ENCODE measurements around the gene TMEM141. TPM values are rescaled to one million over a fixed set of nuclear protein-coding genes. Genes with fewer than 3 reads are reported as not detected.

The TMEM141 gene
- total and polyA plus RNA-seq, 10 of the 15 experiments (the other 5 are each of a cell fraction or from before 2014, with no cell fraction given), result 7.8 to 48.6 (median 34.4) TPM

GRCh38 chr9:136757751-136758140, 33.4 kb upstream of the TMEM141 start:
- intact Hi-C loops (cut with micrococcal nuclease; ENCODE audit: unreplicated experiment) (no loop called here), in situ Hi-C loops (cut with MboI) (no loop called here)
- ChIA-PET CTCF (interaction anchor here (0.6 to 2.3 kb wide), 6 partner anchors 15 to 86 kb away, joined by 3 to 8 read pairs (median 4); no protein-coding TSS in a partner anchor), RAD21 (ENCODE audit: unreplicated experiment) (no interaction called here), SMC1A (ENCODE audit: uncharacterized antibody, unreplicated experiment) (interaction anchor here (1.5 kb wide), 1 partner anchor 31 kb away, joined by 3 read pairs; no protein-coding TSS in a partner anchor), POLR2A (no interaction called here)
- Histone ChIP-seq H3K4me2 (ENCODE audit: control insufficient read depth, insufficient read depth) (no peak overlapping the region), H3K36me3 (ENCODE audit: control insufficient read depth in 2 of 2, insufficient read depth in 2 of 2, low read length in 1 of 2) (no peaks in the 10 kb centered on the region), H3K27ac (ENCODE audit: control insufficient read depth, insufficient read depth) (no peak overlapping the region), H3K4me1 (ENCODE audit: control insufficient read depth, insufficient read depth, low read length) (no peaks in the 10 kb centered on the region), H3K4me3 (no peak overlapping the region), H3K9me3 (replicated peaks; ENCODE audit: control insufficient read depth, insufficient read depth, low read length) (peaks cover 18% of the 10 kb centered on the region; the same call in 2 of the 3 replicates), H3K79me2 (ENCODE audit: control insufficient read depth, insufficient read depth, low read length) (no peaks in the 10 kb centered on the region), H4K20me1 (ENCODE audit: control insufficient read depth, insufficient read depth) (no peaks in the 10 kb centered on the region), H3K9ac (ENCODE audit: control insufficient read depth, insufficient read depth, low read length) (no peak overlapping the region), H2AFZ (ENCODE audit: control insufficient read depth, low read depth, low read length) (no peak overlapping the region), H3K27me3 (replicated peaks in 1 of 2; ENCODE audit: control insufficient read depth in 2 of 2, insufficient read depth in 2 of 2, low read length in 1 of 2) (0 out of 4 replicates have a peak, but pooled peaks cover 0 to 2% of the 10 kb centered on the region in 2 experiments)
- no TSS peak for BruUV-seq (replicated peaks)
- WGBS (ENCODE audit: insufficient coverage, insufficient replicate concordance, low lambda C conversion rate, missing lambda C conversion rate), result 17% methylated on average over 20 of the region's 20 CpGs
- ATAC-seq, result no peak
- FAIRE-seq, result no peak
- no peak for TF ChIP-seq SMAD5 (IDR thresholded peaks at IDR 0.05; ENCODE audit: low read depth)
- no peak for TF ChIP-seq ZNF274 (IDR thresholded peaks at IDR 0.05; ENCODE audit: insufficient read depth, insufficient read length)
- no peak for TF ChIP-seq CEBPZ (IDR thresholded peaks at IDR 0.05; ENCODE audit: low read depth, low read length)
- no peak for TF ChIP-seq IKZF2 (IDR thresholded peaks at IDR 0.05)
- TF ChIP-seq TAF1 (IDR thresholded peaks at IDR 0.05; ENCODE audit: borderline replicate concordance, low read depth, low read length), result no peak
- no peak for TF ChIP-seq FOXK2 (IDR thresholded peaks at IDR 0.05)
- no peak for TF ChIP-seq SREBF2 (IDR thresholded peaks at IDR 0.05; ENCODE audit: low read length)
- TF ChIP-seq TCF7 (IDR thresholded peaks at IDR 0.05; ENCODE audit: borderline replicate concordance), result no peak
- TF ChIP-seq RUNX3 (IDR thresholded peaks at IDR 0.05; ENCODE audit: low read length), result no peak
- TF ChIP-seq USF1 (IDR thresholded peaks at IDR 0.05; ENCODE audit: borderline replicate concordance, extremely low read length, insufficient read depth, low read depth, low read length), result no peak
- TF ChIP-seq IRF5 (IDR thresholded peaks at IDR 0.05; ENCODE audit: borderline replicate concordance), result no peak
- DNase-seq (ENCODE audit: low read depth, low spot score), result no peak
